ENCODE data around the gene MED25. TPM values are rescaled to one million over a fixed set of nuclear protein-coding genes. Genes with fewer than 3 reads are reported as not detected.

Gene MED25
- total RNA-seq, 1 donor from 2014 or later, result 40.1 TPM

- H3K27ac Mint-ChIP-seq (ENCODE audit: unreplicated experiment), result peak overlapping the region; percentile 61
- peaks cover 24% of the 10 kb centered on the region for H3K36me3 Mint-ChIP-seq (ENCODE audit: low read depth)
- H3K9me3 Mint-ChIP-seq (ENCODE audit: low read depth), result no peaks in the 10 kb centered on the region
- no peak overlapping the region for H3K4me3 Mint-ChIP-seq (ENCODE audit: unreplicated experiment)
- no peaks in the 10 kb centered on the region for H3K27me3 Mint-ChIP-seq (ENCODE audit: low read depth)
- DNase-seq (ENCODE audit: low spot score), result peak; percentile 62
- TF ChIP-seq, protein P1, sequence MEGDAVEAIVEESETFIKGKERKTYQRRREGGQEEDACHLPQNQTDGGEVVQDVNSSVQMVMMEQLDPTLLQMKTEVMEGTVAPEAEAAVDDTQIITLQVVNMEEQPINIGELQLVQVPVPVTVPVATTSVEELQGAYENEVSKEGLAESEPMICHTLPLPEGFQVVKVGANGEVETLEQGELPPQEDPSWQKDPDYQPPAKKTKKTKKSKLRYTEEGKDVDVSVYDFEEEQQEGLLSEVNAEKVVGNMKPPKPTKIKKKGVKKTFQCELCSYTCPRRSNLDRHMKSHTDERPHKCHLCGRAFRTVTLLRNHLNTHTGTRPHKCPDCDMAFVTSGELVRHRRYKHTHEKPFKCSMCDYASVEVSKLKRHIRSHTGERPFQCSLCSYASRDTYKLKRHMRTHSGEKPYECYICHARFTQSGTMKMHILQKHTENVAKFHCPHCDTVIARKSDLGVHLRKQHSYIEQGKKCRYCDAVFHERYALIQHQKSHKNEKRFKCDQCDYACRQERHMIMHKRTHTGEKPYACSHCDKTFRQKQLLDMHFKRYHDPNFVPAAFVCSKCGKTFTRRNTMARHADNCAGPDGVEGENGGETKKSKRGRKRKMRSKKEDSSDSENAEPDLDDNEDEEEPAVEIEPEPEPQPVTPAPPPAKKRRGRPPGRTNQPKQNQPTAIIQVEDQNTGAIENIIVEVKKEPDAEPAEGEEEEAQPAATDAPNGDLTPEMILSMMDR (IDR thresholded peaks at IDR 0.05), result no peak
- H3K4me1 Mint-ChIP-seq (ENCODE audit: low read depth), result peaks cover 27% of the 10 kb centered on the region
Measured at GRCh38 chr19:49879243-49879963, 61.3 kb downstream of the MED25 start.

DNA sequence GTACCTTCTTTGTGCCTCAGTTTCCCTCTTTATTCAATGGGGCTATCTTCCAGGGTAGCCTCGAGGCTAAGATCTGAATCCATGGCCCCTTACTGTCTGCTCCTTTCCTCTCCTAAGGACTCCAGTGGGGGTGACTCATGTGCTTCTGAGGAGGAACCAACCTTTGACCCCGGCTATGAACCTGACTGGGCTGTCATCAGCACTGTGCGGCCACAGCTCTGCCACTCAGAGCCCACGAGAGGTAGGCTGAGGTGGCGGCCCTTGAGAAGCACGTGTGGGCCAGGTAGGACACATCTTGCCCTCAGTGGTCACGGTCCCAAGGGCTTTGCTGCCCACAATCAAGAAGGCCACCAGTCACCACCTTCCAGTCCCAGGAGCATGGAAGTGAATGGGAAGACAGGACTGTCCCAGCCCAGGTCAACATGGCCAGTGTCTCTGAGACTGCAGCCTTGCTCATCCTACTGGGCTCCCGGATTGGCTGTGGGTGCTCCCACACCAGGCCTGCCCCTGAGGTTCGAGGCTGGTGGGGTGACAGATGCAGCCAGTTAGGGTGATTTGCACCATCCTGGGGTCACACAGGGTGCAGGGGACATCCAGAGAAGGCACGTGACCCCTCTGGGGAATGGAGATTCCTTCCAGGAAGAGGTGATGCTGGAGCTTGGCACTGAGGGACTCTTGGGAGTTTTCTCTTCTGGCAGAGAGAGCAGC is 62.2 kb downstream of the MED25 start:
- Mint-ChIP-seq H3K4me1 (ENCODE audit: low read depth) (peaks cover 20% of the 10 kb centered on the region), H3K36me3 (ENCODE audit: low read depth) (peaks cover 30% of the 10 kb centered on the region), H3K27me3 (ENCODE audit: low read depth) (no peaks in the 10 kb centered on the region), H3K4me3 (ENCODE audit: unreplicated experiment) (no peak overlapping the region), H3K9me3 (ENCODE audit: low read depth) (no peaks in the 10 kb centered on the region), H3K27ac (ENCODE audit: unreplicated experiment) (no peak overlapping the region)
- DNase-seq (ENCODE audit: low spot score), result peak; percentile 72
- TF ChIP-seq, protein P1 (IDR thresholded peaks at IDR 0.05), result no peak

DNA sequence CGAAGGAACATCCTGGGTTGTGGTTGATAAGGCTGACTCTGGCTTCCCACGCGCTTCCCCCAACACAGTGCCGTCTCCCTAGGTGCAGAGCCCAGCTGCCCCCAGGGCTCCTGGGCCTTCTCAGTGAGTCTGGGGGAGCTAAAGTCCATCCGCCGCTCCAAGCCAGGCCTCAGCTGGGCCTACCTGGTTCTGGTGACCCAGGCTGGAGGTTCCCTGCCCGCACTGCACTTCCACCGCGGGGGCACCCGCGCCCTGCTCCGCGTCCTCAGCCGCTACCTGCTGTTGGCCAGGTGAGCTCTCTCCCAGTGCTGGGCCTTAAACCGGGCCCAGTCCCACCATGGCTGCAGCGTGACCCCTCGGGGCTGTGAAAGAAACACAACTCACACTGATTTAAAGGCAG is 63.1 kb downstream of the MED25 start:
- TF ChIP-seq, protein P1 (IDR thresholded peaks at IDR 0.05), result no peak
- Mint-ChIP-seq H3K4me3 (ENCODE audit: unreplicated experiment) (no peak overlapping the region), H3K4me1 (ENCODE audit: low read depth) (peaks cover 14% of the 10 kb centered on the region), H3K27me3 (ENCODE audit: low read depth) (no peaks in the 10 kb centered on the region), H3K27ac (ENCODE audit: unreplicated experiment) (no peak overlapping the region), H3K9me3 (ENCODE audit: low read depth) (no peaks in the 10 kb centered on the region), H3K36me3 (ENCODE audit: low read depth) (peaks cover 31% of the 10 kb centered on the region)
- DNase-seq (ENCODE audit: low spot score), result peak; percentile 66

DNA sequence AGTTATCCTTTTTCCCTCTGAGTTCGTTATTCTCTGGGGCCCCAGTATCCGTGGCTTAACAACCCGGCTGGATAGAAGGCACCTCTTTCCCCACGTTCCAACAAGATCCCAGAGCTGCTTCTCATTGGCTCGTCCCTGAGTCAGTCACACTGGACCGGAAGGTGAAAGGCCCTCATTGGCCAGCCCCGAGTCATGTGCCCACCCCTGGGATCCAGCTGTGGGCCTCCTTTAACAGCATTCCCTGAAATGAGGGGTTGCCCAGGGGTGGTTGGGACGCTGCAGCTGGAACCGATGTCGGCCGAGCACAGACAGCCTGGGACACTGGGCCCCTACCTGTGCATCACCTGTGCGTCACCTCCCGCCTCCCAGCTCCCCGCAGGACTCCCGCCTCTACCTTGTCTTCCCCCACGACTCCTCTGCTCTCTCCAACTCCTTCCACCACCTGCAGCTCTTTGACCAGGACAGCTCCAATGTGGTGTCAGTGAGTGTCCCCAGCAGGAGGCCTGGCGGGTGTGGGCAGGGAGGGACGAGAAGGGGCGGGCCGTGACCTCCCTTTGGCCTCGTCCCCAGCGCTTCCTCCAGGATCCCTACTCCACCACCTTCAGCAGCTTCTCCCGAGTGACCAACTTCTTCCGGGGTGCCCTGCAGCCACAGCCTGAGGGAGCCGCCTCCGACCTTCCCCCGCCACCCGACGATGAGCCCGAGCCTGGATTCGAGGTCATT is 63.7 kb downstream of the MED25 start:
- DNase-seq (ENCODE audit: low spot score), result peak; percentile 77
- H3K27me3 Mint-ChIP-seq (ENCODE audit: low read depth), result no peaks in the 10 kb centered on the region
- no peak overlapping the region for H3K27ac Mint-ChIP-seq (ENCODE audit: unreplicated experiment)
- H3K4me3 Mint-ChIP-seq (ENCODE audit: unreplicated experiment), result no peak overlapping the region
- no peaks in the 10 kb centered on the region for H3K9me3 Mint-ChIP-seq (ENCODE audit: low read depth)
- peaks cover 14% of the 10 kb centered on the region for H3K4me1 Mint-ChIP-seq (ENCODE audit: low read depth)
- TF ChIP-seq, protein P1 (IDR thresholded peaks at IDR 0.05), result no peak
- H3K36me3 Mint-ChIP-seq (ENCODE audit: low read depth), result peaks cover 34% of the 10 kb centered on the region

GRCh38 chr19:49882643-49883042 is 64.6 kb downstream of the MED25 start:
- TF ChIP-seq, protein P1 (IDR thresholded peaks at IDR 0.05), result no peak
- Mint-ChIP-seq H3K27me3 (ENCODE audit: low read depth) (no peaks in the 10 kb centered on the region), H3K4me1 (ENCODE audit: low read depth) (peaks cover 14% of the 10 kb centered on the region), H3K9me3 (ENCODE audit: low read depth) (no peaks in the 10 kb centered on the region), H3K27ac (ENCODE audit: unreplicated experiment) (no peak overlapping the region), H3K4me3 (ENCODE audit: unreplicated experiment) (no peak overlapping the region), H3K36me3 (ENCODE audit: low read depth) (peaks cover 34% of the 10 kb centered on the region)
- peak; percentile 76 for DNase-seq (ENCODE audit: low spot score)
